ENCODE results near the gene MBL2. TPM values are rescaled to one million over a fixed set of nuclear protein-coding genes. Genes with fewer than 3 reads are reported as not detected.

MBL2 gene
- total and polyA plus RNA-seq, 2 donors from 2014 or later = not detected

DNA sequence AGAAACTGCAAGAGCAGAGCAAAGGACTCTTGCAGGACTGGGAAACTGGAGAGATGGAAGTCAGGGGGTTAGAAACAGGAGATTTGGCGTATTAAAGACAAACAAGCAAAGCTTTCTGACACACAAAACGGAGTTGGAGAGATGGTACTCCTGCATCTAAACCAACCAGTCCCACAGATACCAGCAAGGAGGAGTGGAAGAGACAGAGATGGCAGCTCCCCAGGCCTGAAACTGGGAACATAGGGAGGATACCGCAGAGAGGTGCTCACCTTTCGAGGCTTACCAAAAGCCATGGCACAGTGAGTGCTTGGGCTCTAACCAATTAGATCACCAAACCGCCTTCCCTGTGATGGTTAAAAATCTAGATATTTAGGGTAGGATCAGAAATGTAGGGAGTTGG, 4.8 kb upstream of the MBL2 start:
- intact Hi-C loops (cut with DNase I) = no loop called here
- no peak for FAIRE-seq

DNA sequence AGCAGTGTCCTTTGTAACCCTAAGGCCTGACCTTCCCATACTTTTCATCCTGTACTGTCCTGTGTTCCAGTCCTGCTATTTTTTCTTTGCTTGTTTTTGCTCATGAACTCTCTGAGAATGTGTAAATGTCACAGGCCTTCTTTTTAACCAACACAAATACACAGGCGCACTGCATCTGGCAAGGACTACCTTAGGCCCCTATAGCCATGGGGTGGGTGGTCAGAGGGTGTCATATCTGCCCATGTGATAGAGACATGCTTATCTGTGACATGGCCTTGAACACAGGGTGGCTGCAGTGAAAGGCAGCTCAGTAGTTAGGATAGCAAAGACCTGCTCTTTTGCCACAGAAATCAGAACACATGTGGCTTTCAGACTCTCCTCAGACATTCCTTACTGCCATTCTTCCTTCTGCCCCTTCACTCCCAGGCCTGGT, 3.9 kb upstream of the MBL2 start:
- FAIRE-seq (no peak), DNase-seq (no peak)
- Histone ChIP-seq H3K4me3 (ENCODE audit: low read length in 3 of 3) (no peak overlapping the region), H3K27me3 (ENCODE audit: control insufficient read depth, insufficient read depth, low read length) (no peaks in the 10 kb centered on the region), H3K36me3 (ENCODE audit: control insufficient read depth in 2 of 3, insufficient read depth in 3 of 3, low read length in 3 of 3) (no peaks in the 10 kb centered on the region), H3K27ac (ENCODE audit: low read depth in 2 of 2, low read length in 2 of 2) (no peak overlapping the region), H3K4me1 (ENCODE audit: control insufficient read depth in 2 of 3, insufficient read depth in 2 of 3, low read depth in 1 of 3, low read length in 3 of 3) (no peaks in the 10 kb centered on the region), H3K9ac (ENCODE audit: low read length in 3 of 3) (no peak overlapping the region), H3K9me3 (ENCODE audit: control insufficient read depth in 2 of 3, insufficient read depth in 1 of 3, low read length in 3 of 3) (no peaks in the 10 kb centered on the region)
- intact Hi-C loops (cut with DNase I) = no loop called here
- TF ChIP-seq CTCF (IDR thresholded peaks at IDR 0.05; ENCODE audit: borderline replicate concordance, extremely low read depth, insufficient read depth) = no peak

More for the DNA sequence above, 4.8 kb upstream of the MBL2 start:
- Histone ChIP-seq H3K4me1 (ENCODE audit: control insufficient read depth in 2 of 3, insufficient read depth in 2 of 3, low read depth in 1 of 3, low read length in 3 of 3) (no peaks in the 10 kb centered on the region), H3K9ac (ENCODE audit: low read length in 3 of 3) (no peak overlapping the region), H3K27me3 (ENCODE audit: control insufficient read depth, insufficient read depth, low read length) (no peaks in the 10 kb centered on the region), H3K9me3 (ENCODE audit: control insufficient read depth in 2 of 3, insufficient read depth in 1 of 3, low read length in 3 of 3) (no peaks in the 10 kb centered on the region), H3K4me3 (ENCODE audit: low read length in 3 of 3) (no peak overlapping the region), H3K27ac (ENCODE audit: low read depth in 2 of 2, low read length in 2 of 2) (no peak overlapping the region), H3K36me3 (ENCODE audit: control insufficient read depth in 2 of 3, insufficient read depth in 3 of 3, low read length in 3 of 3) (no peaks in the 10 kb centered on the region)
- no peak for TF ChIP-seq CTCF (IDR thresholded peaks at IDR 0.05; ENCODE audit: borderline replicate concordance, extremely low read depth, insufficient read depth)
- no peak for DNase-seq

GRCh38 chr10:52775132-52775647, 2.6 kb upstream of the MBL2 start:
- H3K36me3 ChIP-seq (ENCODE audit: control insufficient read depth in 2 of 3, insufficient read depth in 3 of 3, low read length in 3 of 3) = no peaks in the 10 kb centered on the region
- intact Hi-C loops (cut with DNase I) = no loop called here
- no peak overlapping the region for H3K27ac ChIP-seq (ENCODE audit: low read depth in 2 of 2, low read length in 2 of 2)
- H3K27me3 ChIP-seq (ENCODE audit: control insufficient read depth, insufficient read depth, low read length) = no peaks in the 10 kb centered on the region
- H3K9ac ChIP-seq (ENCODE audit: low read length in 3 of 3) = no peak overlapping the region
- DNase-seq (no peak), FAIRE-seq (no peak)
- H3K9me3 ChIP-seq (ENCODE audit: control insufficient read depth in 2 of 3, insufficient read depth in 1 of 3, low read length in 3 of 3) = no peaks in the 10 kb centered on the region
- H3K4me3 ChIP-seq (ENCODE audit: low read length in 3 of 3) = no peak overlapping the region
- no peaks in the 10 kb centered on the region for H3K4me1 ChIP-seq (ENCODE audit: control insufficient read depth in 2 of 3, insufficient read depth in 2 of 3, low read depth in 1 of 3, low read length in 3 of 3)
- no peak for TF ChIP-seq CTCF (IDR thresholded peaks at IDR 0.05; ENCODE audit: borderline replicate concordance, extremely low read depth, insufficient read depth)

DNA sequence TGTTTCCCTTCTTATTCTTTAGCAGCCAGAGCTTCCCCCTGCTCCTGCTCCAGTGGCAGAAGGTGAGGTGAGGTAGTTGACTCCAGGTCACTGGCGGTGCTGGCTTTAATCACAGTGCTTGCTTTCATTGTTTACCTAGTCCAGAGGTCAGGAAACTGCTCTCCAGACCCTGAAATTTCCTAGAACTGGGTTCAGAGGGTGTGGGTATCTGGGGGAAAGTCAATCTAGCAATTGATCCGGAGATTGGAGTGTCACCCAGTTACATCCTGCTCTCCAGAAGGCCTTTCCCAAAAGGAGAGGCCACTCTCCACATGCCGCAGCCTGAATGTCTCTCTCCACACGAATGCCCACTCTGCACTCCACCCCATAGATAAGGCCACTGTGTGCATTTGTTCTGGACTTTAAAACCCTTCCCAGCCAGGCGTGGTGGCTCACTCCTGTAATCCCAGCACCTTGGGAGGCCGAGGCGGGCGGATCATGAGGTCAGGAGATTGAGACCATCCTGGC, 2.1 kb upstream of the MBL2 start:
- no peak for DNase-seq
- Histone ChIP-seq H3K4me1 (ENCODE audit: control insufficient read depth in 2 of 3, insufficient read depth in 2 of 3, low read depth in 1 of 3, low read length in 3 of 3) (no peaks in the 10 kb centered on the region), H3K9ac (ENCODE audit: low read length in 3 of 3) (no peak overlapping the region), H3K36me3 (ENCODE audit: control insufficient read depth in 2 of 3, insufficient read depth in 3 of 3, low read length in 3 of 3) (no peaks in the 10 kb centered on the region), H3K9me3 (ENCODE audit: control insufficient read depth in 2 of 3, insufficient read depth in 1 of 3, low read length in 3 of 3) (no peaks in the 10 kb centered on the region), H3K4me3 (ENCODE audit: low read length in 3 of 3) (no peak overlapping the region), H3K27me3 (ENCODE audit: control insufficient read depth, insufficient read depth, low read length) (no peaks in the 10 kb centered on the region), H3K27ac (ENCODE audit: low read depth in 2 of 2, low read length in 2 of 2) (no peak overlapping the region)
- TF ChIP-seq CTCF (IDR thresholded peaks at IDR 0.05; ENCODE audit: borderline replicate concordance, extremely low read depth, insufficient read depth) = no peak
- intact Hi-C loops (cut with DNase I) = no loop called here
- no peak for FAIRE-seq
